ENCODE measurements around the gene HOXA6.
A peak's percentile ranks its signal among the peaks of the same experiment; 100 is the strongest.

- TF ChIP-seq CTCF (IDR thresholded peaks at IDR 0.05), result peak; percentile 31
- TF ChIP-seq POLR2A (IDR thresholded peaks at IDR 0.05; ENCODE audit: low read length), result no peak
- TF ChIP-seq RNF2 (IDR thresholded peaks at IDR 0.05; ENCODE audit: borderline replicate concordance, low read depth), result no peak
- TF ChIP-seq BHLHE40 (IDR thresholded peaks at IDR 0.05; ENCODE audit: low read depth, low read length), result no peak
- no peak for TF ChIP-seq ZSCAN20 (CRISPR knock-in tag; IDR thresholded peaks at IDR 0.05)
- no peak for TF ChIP-seq KDM1A (IDR thresholded peaks at IDR 0.05; ENCODE audit: low read depth)
- no peak for TF ChIP-seq SREBF2 (IDR thresholded peaks at IDR 0.05)
- TF ChIP-seq RFX5 (IDR thresholded peaks at IDR 0.05), result no peak
- TF ChIP-seq POLR2AphosphoS2 (conservative IDR thresholded peaks at IDR 0.05; ENCODE audit: low read length), result no peak
- no peak for TF ChIP-seq EP300 (IDR thresholded peaks at IDR 0.05)
- TF ChIP-seq ESRRA (IDR thresholded peaks at IDR 0.05; ENCODE audit: borderline replicate concordance, low read length), result no peak
- no peak for TF ChIP-seq CEBPB (IDR thresholded peaks at IDR 0.05)
- no peak for TF ChIP-seq CHD2 (IDR thresholded peaks at IDR 0.05; ENCODE audit: low read length, partially characterized antibody)
- no peak for TF ChIP-seq PHF8 (IDR thresholded peaks at IDR 0.05; ENCODE audit: borderline replicate concordance, low read depth)
These were observed 17.6 kb downstream of the HOXA6 start for GRCh38 chr7:27129729-27130539.
